Activated T-helper 2 cell treated with anti-CD3 and anti-CD28 coated beads, Interferon-gamma antibody, Interleukin-2, Interleukin-4, amounts not matched to agents 10 μg/mL and 5 μg/mL and 100 μg/mL, durations not matched to agents 14 hours and 24 hours and 36 hours (primary cell): Measurements from ENCODE around the gene SPECC1. TPM values are rescaled to one million over a fixed set of nuclear protein-coding genes. Genes with fewer than 3 reads are reported as not detected.

Source experiments
- DNase-seq: peaks from one replicate; pipeline ENCODE4 v3.0.0; 2021; ENCODE audit warnings: low spot score
- H3K27ac Mint-ChIP-seq: one replicate; pipeline ENCODE4 v1.8.0; 2021; ENCODE audit warnings: mixed read lengths
- H3K27me3 Mint-ChIP-seq: one replicate; pipeline ENCODE4 v1.8.0; 2021; ENCODE audit warnings: low read depth, mixed read lengths
- H3K36me3 Mint-ChIP-seq: one replicate; pipeline ENCODE4 v1.8.0; 2021; ENCODE audit warnings: low read depth, mixed read lengths
- H3K4me1 Mint-ChIP-seq: one replicate; pipeline ENCODE4 v1.8.0; 2021; ENCODE audit warnings: low read depth, mixed read lengths
- H3K4me3 Mint-ChIP-seq: one replicate; pipeline ENCODE4 v1.8.0; 2021; ENCODE audit warnings: low read depth, mild to moderate bottlenecking, moderate library complexity, mixed read lengths
- H3K9me3 Mint-ChIP-seq: one replicate; pipeline ENCODE4 v1.8.0; 2021; ENCODE audit warnings: mixed read lengths
- intact Hi-C: fragments of 100-400 bp; cut with micrococcal nuclease; formaldehyde crosslinking; loops from one replicate; pipeline ENCODE4 v1.15.1; 2023
- total RNA-seq: library from RNA; stranded (reverse); gene quantifications from 2 replicates; pipeline ENCODE4 v1.2.3, GENCODE V29; 2022

The SPECC1 gene
- total RNA-seq, 1 donor from 2014 or later = 6.8 TPM

DNA sequence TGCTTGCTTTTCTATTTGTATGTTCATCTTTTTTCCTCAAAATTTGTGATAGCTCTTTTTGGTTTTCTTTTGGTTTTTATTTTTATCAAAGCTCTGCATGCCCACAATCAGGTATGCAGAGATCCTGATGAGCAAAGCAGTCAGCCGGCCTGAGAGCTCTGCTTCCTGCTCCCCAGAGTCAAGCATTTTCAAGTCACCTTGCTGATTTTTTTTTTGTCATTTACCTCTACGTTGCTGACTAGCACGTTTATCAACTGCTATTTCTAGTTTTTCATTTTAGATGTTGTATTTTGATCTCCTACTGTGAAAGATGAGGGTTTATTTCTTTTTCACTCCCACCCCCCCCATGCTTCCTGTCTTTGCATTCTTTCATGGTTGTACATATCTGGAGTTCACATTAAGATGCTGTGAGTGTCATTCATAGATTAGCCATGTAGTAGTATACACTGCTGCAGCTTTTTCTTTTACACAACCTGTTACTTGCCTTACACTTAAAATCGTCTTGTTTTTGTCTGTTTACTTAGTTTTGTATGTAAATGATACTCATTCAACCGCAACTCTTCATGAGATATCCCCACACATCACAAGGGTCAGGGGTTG is 262.0 kb downstream of the SPECC1 start:
- intact Hi-C loops = loop anchor here (1.0 kb wide), 1 partner anchor 9 kb away; no protein-coding TSS in a partner anchor
- no peak for DNase-seq
- Mint-ChIP-seq H3K36me3 (no peaks in the 10 kb centered on the region), H3K4me1 (peaks cover 50% of the 10 kb centered on the region), H3K9me3 (no peaks in the 10 kb centered on the region), H3K27ac (peak overlapping the region; percentile 77), H3K4me3 (peak overlapping the region; percentile 41), H3K27me3 (no peaks in the 10 kb centered on the region)

- intact Hi-C loops = no loop called here
- H3K36me3 Mint-ChIP-seq = no peaks in the 10 kb centered on the region
Measured at GRCh38 chr17:20273741-20274500, 264.8 kb downstream of the SPECC1 start.

GRCh38 chr17:20275653-20276052 is 266.5 kb downstream of the SPECC1 start:
- Mint-ChIP-seq H3K4me3 (no peak overlapping the region), H3K36me3 (no peaks in the 10 kb centered on the region), H3K9me3 (no peaks in the 10 kb centered on the region), H3K4me1 (peaks cover 69% of the 10 kb centered on the region), H3K27me3 (no peaks in the 10 kb centered on the region), H3K27ac (no peak overlapping the region)
- no peak for DNase-seq
- intact Hi-C loops = no loop called here

More at GRCh38 chr17:20273741-20274500, 264.8 kb downstream of the SPECC1 start:
- peaks cover 58% of the 10 kb centered on the region for H3K4me1 Mint-ChIP-seq
- H3K27me3 Mint-ChIP-seq = no peaks in the 10 kb centered on the region
- DNase-seq = no peak
- no peaks in the 10 kb centered on the region for H3K9me3 Mint-ChIP-seq
- no peak overlapping the region for H3K27ac Mint-ChIP-seq
- no peak overlapping the region for H3K4me3 Mint-ChIP-seq

GRCh38 chr17:20276421-20276820 is 267.3 kb downstream of the SPECC1 start:
- H3K27me3 Mint-ChIP-seq = no peaks in the 10 kb centered on the region
- H3K9me3 Mint-ChIP-seq = no peaks in the 10 kb centered on the region
- DNase-seq = no peak
- intact Hi-C loops = no loop called here
- H3K27ac Mint-ChIP-seq = no peak overlapping the region
- H3K4me1 Mint-ChIP-seq = peaks cover 69% of the 10 kb centered on the region
- H3K4me3 Mint-ChIP-seq = no peak overlapping the region
- no peaks in the 10 kb centered on the region for H3K36me3 Mint-ChIP-seq

GRCh38 chr17:20278805-20279204 is 269.6 kb downstream of the SPECC1 start:
- H3K27ac Mint-ChIP-seq = no peak overlapping the region
- DNase-seq = no peak
- H3K36me3 Mint-ChIP-seq = no peaks in the 10 kb centered on the region
- intact Hi-C loops = no loop called here
- H3K9me3 Mint-ChIP-seq = no peaks in the 10 kb centered on the region
- no peak overlapping the region for H3K4me3 Mint-ChIP-seq
- no peaks in the 10 kb centered on the region for H3K27me3 Mint-ChIP-seq
- H3K4me1 Mint-ChIP-seq = peaks cover 64% of the 10 kb centered on the region

GRCh38 chr17:20279631-20280030 is 270.5 kb downstream of the SPECC1 start:
- H3K36me3 Mint-ChIP-seq = no peaks in the 10 kb centered on the region
- no peak overlapping the region for H3K27ac Mint-ChIP-seq
- H3K4me1 Mint-ChIP-seq = peaks cover 62% of the 10 kb centered on the region
- intact Hi-C loops = loop anchor here (1.0 kb wide), 1 partner anchor 8 kb away; no protein-coding TSS in a partner anchor
- H3K27me3 Mint-ChIP-seq = no peaks in the 10 kb centered on the region
- no peak overlapping the region for H3K4me3 Mint-ChIP-seq
- H3K9me3 Mint-ChIP-seq = no peaks in the 10 kb centered on the region
- no peak for DNase-seq

- peaks cover 62% of the 10 kb centered on the region for H3K4me1 Mint-ChIP-seq
- no peak overlapping the region for H3K4me3 Mint-ChIP-seq
- H3K9me3 Mint-ChIP-seq = no peaks in the 10 kb centered on the region
- H3K36me3 Mint-ChIP-seq = no peaks in the 10 kb centered on the region
- no peak for DNase-seq
- no peaks in the 10 kb centered on the region for H3K27me3 Mint-ChIP-seq
- peak overlapping the region; percentile 8 for H3K27ac Mint-ChIP-seq
- intact Hi-C loops = loop anchor here (1.0 kb wide), 1 partner anchor 9 kb away; no protein-coding TSS in a partner anchor
Measured at GRCh38 chr17:20280051-20280450, 270.9 kb downstream of the SPECC1 start.

- no peak for DNase-seq
- peaks cover 54% of the 10 kb centered on the region for H3K4me1 Mint-ChIP-seq
- intact Hi-C loops = loop anchor here (1.0 kb wide), 2 partner anchors 10 to 47 kb away; no protein-coding TSS in a partner anchor
- H3K27me3 Mint-ChIP-seq = no peaks in the 10 kb centered on the region
- no peak overlapping the region for H3K4me3 Mint-ChIP-seq
- H3K27ac Mint-ChIP-seq = peak overlapping the region; percentile 45
- H3K9me3 Mint-ChIP-seq = no peaks in the 10 kb centered on the region
- no peaks in the 10 kb centered on the region for H3K36me3 Mint-ChIP-seq
Measured at GRCh38 chr17:20280851-20281250, 271.7 kb downstream of the SPECC1 start.

- Mint-ChIP-seq H3K4me1 (peaks cover 44% of the 10 kb centered on the region), H3K4me3 (no peak overlapping the region), H3K27ac (peak overlapping the region; percentile 50), H3K36me3 (no peaks in the 10 kb centered on the region), H3K9me3 (no peaks in the 10 kb centered on the region), H3K27me3 (no peaks in the 10 kb centered on the region)
- DNase-seq = no peak
- intact Hi-C loops = loop anchor here (1.0 kb wide), 1 partner anchor 48 kb away; no protein-coding TSS in a partner anchor
Measured at GRCh38 chr17:20281860-20282259, 272.7 kb downstream of the SPECC1 start.

- H3K27ac Mint-ChIP-seq = no peak overlapping the region
- no peaks in the 10 kb centered on the region for H3K9me3 Mint-ChIP-seq
- H3K36me3 Mint-ChIP-seq = no peaks in the 10 kb centered on the region
- intact Hi-C loops = no loop called here
- H3K4me1 Mint-ChIP-seq = peaks cover 39% of the 10 kb centered on the region
- H3K4me3 Mint-ChIP-seq = no peak overlapping the region
- H3K27me3 Mint-ChIP-seq = no peaks in the 10 kb centered on the region
- no peak for DNase-seq
Measured at GRCh38 chr17:20282526-20283308, 273.6 kb downstream of the SPECC1 start.

- Mint-ChIP-seq H3K36me3 (peaks cover 6% of the 10 kb centered on the region), H3K27ac (no peak overlapping the region), H3K27me3 (no peaks in the 10 kb centered on the region), H3K9me3 (no peaks in the 10 kb centered on the region), H3K4me1 (peaks cover 34% of the 10 kb centered on the region), H3K4me3 (no peak overlapping the region)
- intact Hi-C loops = no loop called here
- DNase-seq = no peak
Measured at GRCh38 chr17:20284022-20284421, 274.9 kb downstream of the SPECC1 start.

DNA sequence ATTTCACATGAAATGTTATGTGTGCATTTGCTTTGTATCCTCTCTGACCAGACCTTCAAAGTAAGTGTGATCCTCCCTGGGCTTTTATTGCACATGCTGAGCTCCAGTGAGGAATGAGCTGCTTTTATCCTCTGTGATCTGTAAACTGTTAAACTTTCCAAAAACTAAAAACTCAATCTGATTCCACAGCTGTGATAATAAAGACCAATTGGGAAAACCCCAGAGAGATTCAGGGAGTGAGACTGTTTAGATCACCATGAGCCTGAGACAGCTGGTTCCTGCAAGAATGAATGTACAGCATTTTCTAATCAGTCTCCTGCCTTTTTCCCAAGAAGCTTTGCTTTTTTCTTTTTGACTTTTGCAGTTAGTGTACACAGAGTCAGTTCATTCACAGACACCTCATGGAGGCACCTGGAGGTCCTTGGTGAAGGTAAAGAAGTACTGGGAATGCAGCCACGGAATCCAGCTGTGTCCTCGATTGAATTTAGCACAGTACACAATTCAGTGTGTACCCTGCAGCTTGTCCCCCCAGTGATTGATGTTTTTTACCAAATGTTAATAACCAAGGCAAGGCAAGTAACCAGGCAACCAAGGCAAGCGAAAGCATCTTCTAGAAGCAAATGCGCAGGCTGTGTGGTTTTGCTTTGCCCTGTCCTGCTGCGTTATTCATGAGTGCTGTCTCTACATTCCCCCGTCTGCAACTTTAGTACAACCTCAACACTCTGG is 275.6 kb downstream of the SPECC1 start:
- Mint-ChIP-seq H3K27me3 (no peaks in the 10 kb centered on the region), H3K4me1 (peaks cover 31% of the 10 kb centered on the region), H3K9me3 (no peaks in the 10 kb centered on the region), H3K27ac (no peak overlapping the region), H3K4me3 (no peak overlapping the region), H3K36me3 (peaks cover 6% of the 10 kb centered on the region)
- intact Hi-C loops = no loop called here
- DNase-seq = no peak
